Heart right ventricle (tissue), 16 donors: ENCODE data around the gene LSS. TPM values are rescaled to one million over a fixed set of nuclear protein-coding genes. Genes with fewer than 3 reads are reported as not detected.
A peak's percentile ranks its signal among the peaks of the same experiment; 100 is the strongest.

Experiments
- ATAC-seq, 8 donors: fragments of 200-7000 bp; cut with Tn5 transposase; one replicate each; pipeline ENCODE4 v1.9.1; 2020; ENCODE audit warnings: mild to moderate bottlenecking in 8 of 8, moderate library complexity in 8 of 8, moderate number of reproducible peaks in 1 of 8
- DNase-seq, 2 donors: peaks; one replicate each; pipeline ENCODE4 v3.0.0-alpha.2; 2020
- H3K27ac ChIP-seq, 10 donors: fragments of 200-600 bp; sonication (generic) in 2 of 10; one replicate each; pipeline versions ENCODE4 v1.5.0 to v1.8.0; 2020 to 2022; ENCODE audit warnings: mild to moderate bottlenecking in 3 of 10
- H3K27me3 ChIP-seq, 7 donors: fragments of 200-600 bp; one replicate each; pipeline ENCODE4 v1.8.0; 2021 to 2022; ENCODE audit warnings: mild to moderate bottlenecking in 2 of 7
- H3K36me3 ChIP-seq, 9 donors: fragments of 200-600 bp; sonication (generic) in 1 of 9; one replicate each; pipeline versions ENCODE4 v1.5.0 to v1.8.0; 2020 to 2022; ENCODE audit warnings: mild to moderate bottlenecking in 2 of 9
- H3K4me1 ChIP-seq, 9 donors: fragments of 200-600 bp; sonication (generic) in 1 of 9; one replicate each; pipeline versions ENCODE4 v1.5.0 to v1.8.0; 2020 to 2022; ENCODE audit warnings: mild to moderate bottlenecking in 4 of 9
- H3K4me3 ChIP-seq, 10 donors: fragments of 200-600 bp; sonication (generic) in 2 of 10; one replicate each; pipeline versions ENCODE4 v1.5.0 to v1.8.0; 2020 to 2022; ENCODE audit warnings: mild to moderate bottlenecking in 7 of 10, moderate library complexity in 2 of 10
- H3K9me3 ChIP-seq, 11 donors: fragments of 200-600 bp in 10 of 11; sonication (generic) in 2 of 11; one replicate each; pipeline versions ENCODE4 v1.5.0 to v1.8.0; 2013 to 2022; ENCODE audit warnings: mild to moderate bottlenecking in 2 of 11, control low read depth in 1 of 11, moderate library complexity in 1 of 11
- CTCF ChIP-seq, 9 donors: fragments of 200-600 bp; sonication (generic) in 2 of 9; IDR thresholded peaks; one replicate each; pipeline versions ENCODE4 v1.5.0 to v1.8.0; 2021 to 2022; ENCODE audit warnings: antibody characterized with exemption in 9 of 9, mild to moderate bottlenecking in 5 of 9, moderate library complexity in 1 of 9
- WGBS, 2 donors: extraction: QIAGEN DNeasy Blood & Tissue Kit; methylation state at CpG; one replicate each; pipeline ENCODE4 v1.1.7; 2013; ENCODE audit warnings: inconsistent platforms in 1 of 2; 5-methylcytosine and 5-hydroxymethylcytosine counted together
- intact Hi-C, 10 donors: fragments of 100-400 bp; cut with DNase I; formaldehyde crosslinking; loops; one replicate each; pipeline versions ENCODE4 v1.11.1 to v1.14.2; 2022
- polyA plus RNA-seq, 2 donors: library from polyadenylated mRNA; stranded (reverse); fragments of 200-250 nt; gene quantifications; one replicate each; pipeline ENCODE4 v1.2.3, GENCODE V29; 2013
- total RNA-seq, 10 donors: library from RNA; stranded (reverse); fragmentation: NEBNext Ultra II Directional in 3 of 10; extraction: Animal tissue kit (Norgen Biotek cat#: 25700) in 3 of 10; gene quantifications; one replicate each; pipeline versions ENCODE4 v1.2.1 to v1.2.4, GENCODE V29; 2021 to 2023
- donor health status: Arrhythmogenic right ventricular cardiomyopathy.
- donor health status: ischemic (EF 13 %, LVEDD 7.1; RV severe dilation, severe dysfunction).
- donor health status: healthy with polysubstance abuse.
- donor health status: DM: no; HTN: yes; CAD: no.
- donor health status: DM: no; HTN: no; CAD: no.
- donor health status: ischemic (EF 25% LVEDD 6.9; RV normal size, moderate dysfunction).
- donor health status: ischemic (EF 25% LVEDD 5.7; RV mildly dilated, moderate dysfunction).
- donor health status: healthy.
- donor health status: DM: yes; HTN: yes; CAD: no.
- donor health status: Ischemic cardiomyopathy.
- donor health status: ischemic (EF 35%, LVEDD 5.7; RV mildly dilated, moderate dysfunction).
- donor health status: nonischemic (EF 11% LVEDD 7.7; RV severe dilation, severe dysfunction).
- donor health status: DM: yes; HTN: yes; CAD: no.
- donor health status: PGD.
- donor health status: ischemic (EF 29% LVEDD 5.4; RV normal size, mild dysfunction).
- donor health status: nonischemic (EF 23%, LVEDD 6.1; RV moderate dilation, normal function).

Gene LSS
- total and polyA plus RNA-seq, 12 donors, result 22.5 to 74.7 (median 40.7) TPM

- Histone ChIP-seq H3K4me3 (peak overlapping the region in 9 of 10 donors; percentile 5 to 39 (median 31)), H3K27ac (peak overlapping the region in 5 of 10 donors; percentile 6 to 42 (median 30))
- TF ChIP-seq CTCF (IDR thresholded peaks at IDR 0.05), result peak; percentile 56 to 78 (median 70)
These were observed 75.1 kb downstream of the LSS start for GRCh38 chr21:46153247-46154154.

GRCh38 chr21:46152927-46153246 is 75.7 kb downstream of the LSS start:
- Histone ChIP-seq H3K4me1 (peaks cover 4 to 15% (median 10%) of the 10 kb centered on the region in 9 donors), H3K36me3 (no peaks in the 10 kb centered on the region), H3K9me3 (no peaks in the 10 kb centered on the region), H3K27ac (peak overlapping the region in 3 of 10 donors; percentile 6 to 31 (median 30)), H3K27me3 (no peaks in the 10 kb centered on the region), H3K4me3 (peak overlapping the region in 8 of 10 donors; percentile 9 to 39 (median 32))
- ATAC-seq (peak in 7 of 8 donors; percentile 9 to 42 (median 28)), DNase-seq (no peak)
- TF ChIP-seq CTCF (IDR thresholded peaks at IDR 0.05), result no peak
- WGBS, 2 donors, result 28 to 47% methylated on average over 14 to 18 of the region's 18 CpGs
- intact Hi-C loops, result loop anchor here in 3 of 10 donors (5.0 to 10.0 kb wide), 2 partner anchors 62 to 74 kb away; partner anchors contain the start of gene LSS (in 1 of the 3)

More at GRCh38 chr21:46153247-46154154, 75.1 kb downstream of the LSS start:
- ATAC-seq, result peak; percentile 55 to 76 (median 70)
- intact Hi-C loops, result loop anchor here in 3 of 10 donors (5.0 to 10.0 kb wide), 2 partner anchors 61 to 74 kb away; partner anchors contain the start of gene LSS (in 1 of the 3)
- H3K9me3 ChIP-seq, result no peaks in the 10 kb centered on the region
- DNase-seq, result peak in 1 of 2 donors; percentile 69
- 35 to 37% methylated on average over 33 of the region's 33 CpGs for WGBS, 2 donors
- no peaks in the 10 kb centered on the region for H3K36me3 ChIP-seq
- H3K4me1 ChIP-seq, result peaks cover 4 to 15% (median 10%) of the 10 kb centered on the region in 9 donors
- no peaks in the 10 kb centered on the region for H3K27me3 ChIP-seq

- Histone ChIP-seq H3K4me1 (peaks cover 4 to 15% (median 10%) of the 10 kb centered on the region in 9 donors), H3K27ac (peak overlapping the region in 1 of 10 donors; percentile 30), H3K9me3 (no peaks in the 10 kb centered on the region), H3K36me3 (no peaks in the 10 kb centered on the region), H3K4me3 (no peak overlapping the region), H3K27me3 (no peaks in the 10 kb centered on the region)
- TF ChIP-seq CTCF (IDR thresholded peaks at IDR 0.05), result no peak
- WGBS, 2 donors, result 89 to 92% methylated on average over 45 of the region's 45 CpGs
- peak in 4 of 8 donors; percentile 2 to 38 (median 8) for ATAC-seq
- no peak for DNase-seq
- intact Hi-C loops, result loop anchor here in 3 of 10 donors (5.0 to 10.0 kb wide), 2 partner anchors 63 to 75 kb away; partner anchors contain the start of gene LSS (in 1 of the 3)
These were observed 76.3 kb downstream of the LSS start for GRCh38 chr21:46151989-46152926.
